DMS53 treated with DMSO at 0.1 percent for 48 hours (cell line): ENCODE results near the gene FERMT3.
"Not testable (repeated sequence)": the region's sequence is repeated elsewhere in the genome, so short reads cannot be mapped to it uniquely, and the experiment has no call there.

Source experiments
- DNase-seq: peaks from one replicate; lab custom pipeline; 2025; ENCODE audit not compliant: unreplicated experiment; lab: John Stamatoyannopoulos, UW

Gene FERMT3

GRCh38 chr11:64233913-64234586 is 27.5 kb downstream of the FERMT3 start, which contains the start of gene VEGFB:
VEGFB (plus strand) TSS chr11:64234584; CDS start chr11:64234834, 250 bp downstream.
- DNase-seq, result peak; percentile 27

GRCh38 chr11:64234647-64235379 is 28.3 kb downstream of the FERMT3 start:
- peak; percentile 50 for DNase-seq

GRCh38 chr11:64235437-64236161 is 29.1 kb downstream of the FERMT3 start:
- no peak for DNase-seq

- DNase-seq, result peak; percentile 98
Observed at GRCh38 chr11:64237484-64237951, 31.0 kb downstream of the FERMT3 start.

- DNase-seq, result peak; percentile 71
Observed at GRCh38 chr11:64238076-64238475, 31.6 kb downstream of the FERMT3 start.

- DNase-seq, result no peak
Observed at GRCh38 chr11:64238999-64239398, 32.5 kb downstream of the FERMT3 start.

- DNase-seq, result no peak
Observed at GRCh38 chr11:64239662-64240434, 33.3 kb downstream of the FERMT3 start.

GRCh38 chr11:64240435-64241240 is 34.1 kb downstream of the FERMT3 start, which contains the start of gene FKBP2:
FKBP2 (plus strand) TSS chr11:64241095; CDS start chr11:64242388, 1,293 bp downstream.
- peak; percentile 90 for DNase-seq

- no peak for DNase-seq
Observed at GRCh38 chr11:64241241-64241490, 34.6 kb downstream of the FERMT3 start.

- DNase-seq, result peak; percentile 87
Observed at GRCh38 chr11:64241491-64242374, 35.2 kb downstream of the FERMT3 start.

- no peak for DNase-seq
Observed at GRCh38 chr11:64243236-64243854, 36.8 kb downstream of the FERMT3 start.

GRCh38 chr11:64244107-64244506 is 37.6 kb downstream of the FERMT3 start:
- DNase-seq, result no peak

- DNase-seq, result no peak
Observed at GRCh38 chr11:64244966-64245365, 38.4 kb downstream of the FERMT3 start.

GRCh38 chr11:64245401-64245796 is 38.9 kb downstream of the FERMT3 start:
- DNase-seq, result peak; percentile 39

GRCh38 chr11:64245797-64246620 is 39.5 kb downstream of the FERMT3 start:
- DNase-seq, result peak; percentile 51

GRCh38 chr11:64246621-64246870 is 40.0 kb downstream of the FERMT3 start:
- DNase-seq, result not testable (repeated sequence)

- DNase-seq, result peak; percentile 89
Observed at GRCh38 chr11:64246871-64247728, 40.6 kb downstream of the FERMT3 start, which contains the start of gene PPP1R14B. PPP1R14B (minus strand) TSS chr11:64246943; CDS start chr11:64246673, 270 bp downstream.
